Heart right ventricle (tissue), 16 donors: ENCODE data around the gene CYP2S1. TPM values are rescaled to one million over a fixed set of nuclear protein-coding genes. Genes with fewer than 3 reads are reported as not detected.

ENCODE experiments used
- ATAC-seq, 8 donors: fragments of 200-7000 bp; cut with Tn5 transposase; one replicate each; pipeline ENCODE4 v1.9.1; 2020; ENCODE audit warnings: mild to moderate bottlenecking in 8 of 8, moderate library complexity in 8 of 8, moderate number of reproducible peaks in 1 of 8
- DNase-seq, 2 donors: peaks; one replicate each; pipeline ENCODE4 v3.0.0-alpha.2; 2020
- H3K27ac ChIP-seq, 10 donors: fragments of 200-600 bp; sonication (generic) in 2 of 10; one replicate each; pipeline versions ENCODE4 v1.5.0 to v1.8.0; 2020 to 2022; ENCODE audit warnings: mild to moderate bottlenecking in 3 of 10
- H3K27me3 ChIP-seq, 7 donors: fragments of 200-600 bp; one replicate each; pipeline ENCODE4 v1.8.0; 2021 to 2022; ENCODE audit warnings: mild to moderate bottlenecking in 2 of 7
- H3K36me3 ChIP-seq, 9 donors: fragments of 200-600 bp; sonication (generic) in 1 of 9; one replicate each; pipeline versions ENCODE4 v1.5.0 to v1.8.0; 2020 to 2022; ENCODE audit warnings: mild to moderate bottlenecking in 2 of 9
- H3K4me1 ChIP-seq, 9 donors: fragments of 200-600 bp; sonication (generic) in 1 of 9; one replicate each; pipeline versions ENCODE4 v1.5.0 to v1.8.0; 2020 to 2022; ENCODE audit warnings: mild to moderate bottlenecking in 4 of 9
- H3K4me3 ChIP-seq, 10 donors: fragments of 200-600 bp; sonication (generic) in 2 of 10; one replicate each; pipeline versions ENCODE4 v1.5.0 to v1.8.0; 2020 to 2022; ENCODE audit warnings: mild to moderate bottlenecking in 7 of 10, moderate library complexity in 2 of 10
- H3K9me3 ChIP-seq, 11 donors: fragments of 200-600 bp in 10 of 11; sonication (generic) in 2 of 11; one replicate each; pipeline versions ENCODE4 v1.5.0 to v1.8.0; 2013 to 2022; ENCODE audit warnings: mild to moderate bottlenecking in 2 of 11, control low read depth in 1 of 11, moderate library complexity in 1 of 11
- WGBS, 2 donors: extraction: QIAGEN DNeasy Blood & Tissue Kit; methylation state at CpG; one replicate each; pipeline ENCODE4 v1.1.7; 2013; ENCODE audit warnings: inconsistent platforms in 1 of 2; 5-methylcytosine and 5-hydroxymethylcytosine counted together
- intact Hi-C, 10 donors: fragments of 100-400 bp; cut with DNase I; formaldehyde crosslinking; loops; one replicate each; pipeline versions ENCODE4 v1.11.1 to v1.14.2; 2022
- polyA plus RNA-seq, 2 donors: library from polyadenylated mRNA; stranded (reverse); fragments of 200-250 nt; gene quantifications; one replicate each; pipeline ENCODE4 v1.2.3, GENCODE V29; 2013
- total RNA-seq, 10 donors: library from RNA; stranded (reverse); fragmentation: NEBNext Ultra II Directional in 3 of 10; extraction: Animal tissue kit (Norgen Biotek cat#: 25700) in 3 of 10; gene quantifications; one replicate each; pipeline versions ENCODE4 v1.2.1 to v1.2.4, GENCODE V29; 2021 to 2023
- TF ChIP-seq, protein P1 (sequence below), 9 donors: fragments of 200-600 bp; sonication (generic) in 2 of 9; IDR thresholded peaks; one replicate each; pipeline versions ENCODE4 v1.5.0 to v1.8.0; 2021 to 2022; ENCODE audit warnings: antibody characterized with exemption in 9 of 9, mild to moderate bottlenecking in 5 of 9, moderate library complexity in 1 of 9
- donor health status: Arrhythmogenic right ventricular cardiomyopathy.
- donor health status: ischemic (EF 13 %, LVEDD 7.1; RV severe dilation, severe dysfunction).
- donor health status: healthy with polysubstance abuse.
- donor health status: DM: no; HTN: yes; CAD: no.
- donor health status: DM: no; HTN: no; CAD: no.
- donor health status: ischemic (EF 25% LVEDD 6.9; RV normal size, moderate dysfunction).
- donor health status: ischemic (EF 25% LVEDD 5.7; RV mildly dilated, moderate dysfunction).
- donor health status: healthy.
- donor health status: DM: yes; HTN: yes; CAD: no.
- donor health status: Ischemic cardiomyopathy.
- donor health status: ischemic (EF 35%, LVEDD 5.7; RV mildly dilated, moderate dysfunction).
- donor health status: nonischemic (EF 11% LVEDD 7.7; RV severe dilation, severe dysfunction).
- donor health status: DM: yes; HTN: yes; CAD: no.
- donor health status: PGD.
- donor health status: ischemic (EF 29% LVEDD 5.4; RV normal size, mild dysfunction).
- donor health status: nonischemic (EF 23%, LVEDD 6.1; RV moderate dilation, normal function).

Gene CYP2S1
- total and polyA plus RNA-seq, 12 donors, result 0.29 to 1.1 (median 0.44) TPM; not detected in 5

DNA sequence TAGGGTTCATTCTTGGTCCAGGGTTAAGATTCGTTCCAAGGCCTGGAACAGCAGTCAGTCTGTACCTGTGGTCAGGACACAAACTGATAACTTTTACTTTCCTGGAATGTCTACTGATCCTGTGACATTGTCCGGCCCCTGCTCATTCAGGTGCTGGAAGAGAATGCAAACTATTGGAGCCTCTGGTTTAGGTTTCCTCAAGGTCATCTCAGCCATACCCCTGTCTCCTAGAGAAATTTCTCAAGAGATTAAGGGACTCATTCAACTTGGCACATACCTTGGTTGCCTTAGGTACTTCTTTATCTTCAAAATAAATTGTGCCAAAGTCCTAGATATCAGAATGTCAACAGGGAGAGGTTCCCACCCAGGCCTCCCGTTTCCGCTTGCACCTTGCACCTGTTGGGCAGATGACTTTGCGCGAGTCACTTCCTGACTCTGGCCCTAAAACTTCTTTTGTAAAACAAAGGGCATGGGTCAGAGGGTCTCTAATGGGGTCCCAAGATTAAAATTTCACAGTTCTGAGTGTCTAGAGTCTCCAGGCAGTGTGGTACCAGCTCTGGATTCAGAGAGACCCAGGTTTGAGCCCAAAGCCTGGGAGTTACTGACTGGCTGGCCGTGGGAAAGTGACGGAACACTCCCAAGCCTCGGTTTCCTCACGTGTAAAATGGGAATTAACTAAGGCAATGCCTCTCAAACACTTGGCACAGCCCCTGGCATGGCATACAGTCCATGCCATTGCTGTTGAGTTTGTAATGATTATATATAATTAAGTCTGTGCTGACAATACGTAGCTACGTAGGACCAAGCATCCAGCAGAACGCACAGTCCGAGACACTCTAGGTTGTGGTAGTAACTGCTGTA lies 25.8 kb upstream of the CYP2S1 start:
- Histone ChIP-seq H3K4me1 (no peaks in the 10 kb centered on the region), H3K4me3 (no peak overlapping the region), H3K9me3 (no peaks in the 10 kb centered on the region), H3K36me3 (no peaks in the 10 kb centered on the region), H3K27ac (no peak overlapping the region), H3K27me3 (peaks cover 0 to 10% (median 0%) of the 10 kb centered on the region in 7 donors)
- DNase-seq (no peak), ATAC-seq (no peak)
- intact Hi-C loops, result no loop called here
- 87 to 88% methylated on average over 14 of the region's 14 CpGs for WGBS, 2 donors
- TF ChIP-seq, protein P1, sequence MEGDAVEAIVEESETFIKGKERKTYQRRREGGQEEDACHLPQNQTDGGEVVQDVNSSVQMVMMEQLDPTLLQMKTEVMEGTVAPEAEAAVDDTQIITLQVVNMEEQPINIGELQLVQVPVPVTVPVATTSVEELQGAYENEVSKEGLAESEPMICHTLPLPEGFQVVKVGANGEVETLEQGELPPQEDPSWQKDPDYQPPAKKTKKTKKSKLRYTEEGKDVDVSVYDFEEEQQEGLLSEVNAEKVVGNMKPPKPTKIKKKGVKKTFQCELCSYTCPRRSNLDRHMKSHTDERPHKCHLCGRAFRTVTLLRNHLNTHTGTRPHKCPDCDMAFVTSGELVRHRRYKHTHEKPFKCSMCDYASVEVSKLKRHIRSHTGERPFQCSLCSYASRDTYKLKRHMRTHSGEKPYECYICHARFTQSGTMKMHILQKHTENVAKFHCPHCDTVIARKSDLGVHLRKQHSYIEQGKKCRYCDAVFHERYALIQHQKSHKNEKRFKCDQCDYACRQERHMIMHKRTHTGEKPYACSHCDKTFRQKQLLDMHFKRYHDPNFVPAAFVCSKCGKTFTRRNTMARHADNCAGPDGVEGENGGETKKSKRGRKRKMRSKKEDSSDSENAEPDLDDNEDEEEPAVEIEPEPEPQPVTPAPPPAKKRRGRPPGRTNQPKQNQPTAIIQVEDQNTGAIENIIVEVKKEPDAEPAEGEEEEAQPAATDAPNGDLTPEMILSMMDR (IDR thresholded peaks at IDR 0.05), result no peak

DNA sequence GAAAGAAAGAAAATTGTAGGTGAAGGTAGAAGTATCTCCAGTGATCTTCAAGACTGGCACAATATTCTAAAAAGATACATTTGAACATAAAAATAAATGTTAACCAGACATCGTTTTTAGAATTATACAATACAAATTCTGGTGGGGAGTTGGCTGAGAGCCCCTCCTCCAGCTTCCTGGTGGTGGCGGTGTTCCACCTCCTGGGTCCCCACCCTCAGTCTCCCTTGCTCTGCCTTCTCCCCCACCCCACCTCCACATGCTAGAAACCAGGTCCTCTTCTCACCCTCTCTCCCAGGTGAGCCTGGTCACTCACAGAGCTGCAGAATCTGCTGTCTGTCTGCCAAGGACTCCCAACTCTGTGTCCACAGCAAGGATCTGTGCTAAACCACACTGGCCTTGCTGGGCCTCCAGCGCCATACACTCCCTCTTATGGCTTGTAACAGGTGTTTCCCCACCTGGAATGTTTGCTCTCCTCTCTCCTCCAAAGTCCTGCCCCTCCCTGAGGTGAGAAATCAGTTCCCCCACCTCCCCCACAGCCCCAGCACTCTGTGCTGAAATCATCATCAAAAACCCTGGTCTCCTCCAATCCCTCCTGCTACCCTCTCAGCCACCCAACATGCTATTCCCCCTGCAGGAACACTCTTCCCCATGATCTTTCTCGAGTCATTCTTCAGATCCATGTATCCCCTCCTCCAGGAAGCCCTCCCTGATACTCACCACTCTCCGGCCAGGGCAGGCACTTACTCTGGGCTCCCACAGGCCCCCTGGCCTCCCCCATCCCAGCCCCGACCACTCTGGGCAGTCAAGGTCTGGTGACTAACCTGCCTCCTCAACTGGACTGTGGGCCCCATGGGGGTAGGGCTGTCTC lies 20.5 kb upstream of the CYP2S1 start:
- intact Hi-C loops, result no loop called here
- Histone ChIP-seq H3K4me3 (no peak overlapping the region), H3K27me3 (peaks cover 0 to 16% (median 4%) of the 10 kb centered on the region in 7 donors), H3K4me1 (peaks cover 0 to 18% (median 0%) of the 10 kb centered on the region in 9 donors), H3K36me3 (no peaks in the 10 kb centered on the region), H3K9me3 (no peaks in the 10 kb centered on the region), H3K27ac (no peak overlapping the region)
- WGBS, 2 donors, result 64 to 68% methylated on average over 6 of the region's 6 CpGs
- ATAC-seq, result no peak
- TF ChIP-seq, protein P1 (IDR thresholded peaks at IDR 0.05), result no peak
- DNase-seq, result no peak

DNA sequence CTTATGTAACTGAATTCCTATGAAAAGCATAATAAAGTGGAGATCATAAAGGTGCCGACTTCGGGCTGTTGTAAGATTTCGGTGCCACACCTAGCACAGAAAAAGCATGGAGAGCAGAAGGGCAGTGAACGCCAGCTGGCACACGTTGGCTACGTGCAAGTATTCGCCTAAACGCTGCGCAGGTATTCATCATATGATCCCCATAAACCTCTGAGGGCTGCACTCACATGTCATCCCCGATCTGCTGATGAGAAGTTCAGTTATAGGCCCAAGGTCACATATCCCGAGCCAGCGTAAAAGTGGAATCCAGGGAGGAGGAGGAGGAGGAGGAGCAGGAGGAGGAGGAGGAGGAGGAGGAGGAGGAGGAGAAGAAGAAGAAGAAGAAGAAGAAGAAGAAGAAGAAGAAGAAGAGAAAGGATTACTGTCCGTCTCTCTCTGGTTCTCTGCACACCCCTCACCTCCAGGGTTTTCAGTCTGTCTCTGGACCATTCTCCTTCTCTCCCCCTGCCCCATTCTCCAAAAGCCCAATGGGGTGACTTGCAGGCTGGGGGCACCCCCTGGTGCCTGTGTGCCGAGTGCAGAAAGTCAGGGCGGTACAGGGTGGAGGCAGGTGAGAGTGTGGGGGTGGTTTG lies 18.6 kb upstream of the CYP2S1 start:
- Histone ChIP-seq H3K27ac (no peak overlapping the region), H3K27me3 (peaks cover 0 to 16% (median 4%) of the 10 kb centered on the region in 7 donors)

More for the DNA sequence above, 18.6 kb upstream of the CYP2S1 start:
- intact Hi-C loops, result no loop called here
- no peak for DNase-seq
- ATAC-seq, result no peak
- 84 to 87% methylated on average over 15 of the region's 15 CpGs for WGBS, 2 donors
- H3K36me3 ChIP-seq, result no peaks in the 10 kb centered on the region
- H3K4me1 ChIP-seq, result peaks cover 0 to 18% (median 0%) of the 10 kb centered on the region in 9 donors
- no peak overlapping the region for H3K4me3 ChIP-seq
- TF ChIP-seq, protein P1 (IDR thresholded peaks at IDR 0.05), result no peak
- H3K9me3 ChIP-seq, result no peaks in the 10 kb centered on the region
